Stimulated activated CD8-positive, alpha-beta memory T cell treated with anti-CD3 and anti-CD28 coated beads, Interleukin-4, amount 100 ng/mL, for 24 hours (primary cell): ENCODE measurements around the gene ANGPTL1.
"Not testable (repeated sequence)": the region's sequence is repeated elsewhere in the genome, so short reads cannot be mapped to it uniquely, and the experiment has no call there.

ENCODE experiments used
- DNase-seq: peaks from one replicate; pipeline ENCODE4 v3.0.0-alpha.2; 2020; ENCODE audit warnings: low read depth

ANGPTL1 gene

GRCh38 chr1:178864326-178864725, 6.6 kb downstream of the ANGPTL1 start:
- no peak for DNase-seq

GRCh38 chr1:178862864-178863263, 8.0 kb downstream of the ANGPTL1 start:
- no peak for DNase-seq

- no peak for DNase-seq
Observed at GRCh38 chr1:178862416-178862815, 8.5 kb downstream of the ANGPTL1 start.

- DNase-seq: no peak
Observed at GRCh38 chr1:178857126-178857525, 13.8 kb downstream of the ANGPTL1 start.

GRCh38 chr1:178849918-178850317, 21.0 kb downstream of the ANGPTL1 start:
- DNase-seq: no peak

GRCh38 chr1:178847919-178848318, 23.0 kb downstream of the ANGPTL1 start:
- DNase-seq: not testable (repeated sequence)

- no peak for DNase-seq
Observed at GRCh38 chr1:178847396-178847849, 23.5 kb downstream of the ANGPTL1 start.

GRCh38 chr1:178846306-178846705, 24.6 kb downstream of the ANGPTL1 start:
- no peak for DNase-seq

- DNase-seq: no peak
Observed at GRCh38 chr1:178844436-178844835, 26.4 kb downstream of the ANGPTL1 start.

GRCh38 chr1:178825167-178825566, 45.7 kb downstream of the ANGPTL1 start:
- no peak for DNase-seq

- DNase-seq: no peak
Observed at GRCh38 chr1:178821134-178821866, 49.6 kb downstream of the ANGPTL1 start.

GRCh38 chr1:178819123-178819522, 51.8 kb downstream of the ANGPTL1 start:
- no peak for DNase-seq

GRCh38 chr1:178818416-178818815, 52.5 kb downstream of the ANGPTL1 start:
- DNase-seq: no peak

GRCh38 chr1:178810585-178810984, 60.3 kb downstream of the ANGPTL1 start:
- no peak for DNase-seq

- no peak for DNase-seq
Observed at GRCh38 chr1:178808529-178808928, 62.3 kb downstream of the ANGPTL1 start.

GRCh38 chr1:178806665-178807300, 64.1 kb downstream of the ANGPTL1 start:
- no peak for DNase-seq

- DNase-seq: no peak
Observed at GRCh38 chr1:178802873-178803272, 68.0 kb downstream of the ANGPTL1 start.
